Osteoblast (primary cell): ENCODE data around the gene SDR42E2. TPM values are rescaled to one million over a fixed set of nuclear protein-coding genes. Genes with fewer than 3 reads are reported as not detected.

ENCODE experiments used
- DNase-seq: peaks from one replicate; pipeline ENCODE4 v3.0.0; 2011; ENCODE audit warnings: low spot score, mixed read lengths; ENCODE audit not compliant: insufficient read length; ENCODE audit errors: missing footprints
- H2AFZ ChIP-seq: 2 replicates; pipeline ENCODE4 v1.6.0; 2011; ENCODE audit warnings: mild to moderate bottlenecking, low read length
- H3K27ac ChIP-seq: 2 replicates; pipeline ENCODE4 v1.5.1; 2011; ENCODE audit warnings: mild to moderate bottlenecking, low read depth, low read length, moderate library complexity
- H3K27me3 ChIP-seq: 2 replicates; pipeline ENCODE4 v1.6.0; 2012; ENCODE audit warnings: mild to moderate bottlenecking, control low read depth, inconsistent platforms, low read length, moderate library complexity; ENCODE audit not compliant: insufficient read depth
- H3K36me3 ChIP-seq: 2 replicates; pipeline ENCODE4 v1.5.1; 2011; ENCODE audit warnings: mild to moderate bottlenecking, low read length, control low read depth, moderate library complexity; ENCODE audit not compliant: insufficient read depth
- H3K4me1 ChIP-seq: 2 replicates; pipeline ENCODE4 v1.5.1; 2011; ENCODE audit warnings: mild to moderate bottlenecking, low read length, control low read depth, moderate library complexity; ENCODE audit not compliant: insufficient read depth
- H3K4me2 ChIP-seq: 2 replicates; pipeline ENCODE4 v1.6.0; 2011; ENCODE audit warnings: mild to moderate bottlenecking, low read length; ENCODE audit not compliant: insufficient read depth
- H3K4me3 ChIP-seq: fragments of 200-600 bp; sonication (generic); 3 replicates; pipeline ENCODE4 v1.5.1; 2012; ENCODE audit warnings: mild to moderate bottlenecking, low read length, inconsistent platforms; ENCODE audit not compliant: insufficient read depth
- H3K79me2 ChIP-seq: 2 replicates; pipeline ENCODE4 v1.6.0; 2012; ENCODE audit warnings: mild to moderate bottlenecking, low read length, control low read depth, inconsistent platforms; ENCODE audit not compliant: insufficient read depth
- H3K9me3 ChIP-seq: 2 replicates; pipeline ENCODE4 v1.5.1; 2011; ENCODE audit warnings: low read depth, low read length, control low read depth
- H4K20me1 ChIP-seq: 2 replicates; pipeline ENCODE4 v1.6.0; 2012; ENCODE audit warnings: mild to moderate bottlenecking, low read length, control low read depth; ENCODE audit not compliant: insufficient read depth
- total RNA-seq: library from RNA; depleted of rRNA; stranded (reverse); fragments of >200 nt; gene quantifications from 2 replicates; pipeline ENCODE4 v1.2.3, GENCODE V29; 2012
- TF ChIP-seq, protein P1 (sequence below): IDR thresholded peaks from 2 replicates; pipeline ENCODE4 v1.5.1; 2011; ENCODE audit warnings: mild to moderate bottlenecking, low read depth, low read length, moderate library complexity; ENCODE audit errors: extremely low read depth

Gene SDR42E2
- total RNA-seq, 1 donor = not detected

- no peaks in the 10 kb centered on the region for H3K9me3 ChIP-seq
- no peaks in the 10 kb centered on the region for H4K20me1 ChIP-seq
- no peak overlapping the region for H3K4me2 ChIP-seq
- peaks cover 2% of the 10 kb centered on the region for H3K79me2 ChIP-seq
- H3K36me3 ChIP-seq = peaks cover 7% of the 10 kb centered on the region
- TF ChIP-seq, protein P1, sequence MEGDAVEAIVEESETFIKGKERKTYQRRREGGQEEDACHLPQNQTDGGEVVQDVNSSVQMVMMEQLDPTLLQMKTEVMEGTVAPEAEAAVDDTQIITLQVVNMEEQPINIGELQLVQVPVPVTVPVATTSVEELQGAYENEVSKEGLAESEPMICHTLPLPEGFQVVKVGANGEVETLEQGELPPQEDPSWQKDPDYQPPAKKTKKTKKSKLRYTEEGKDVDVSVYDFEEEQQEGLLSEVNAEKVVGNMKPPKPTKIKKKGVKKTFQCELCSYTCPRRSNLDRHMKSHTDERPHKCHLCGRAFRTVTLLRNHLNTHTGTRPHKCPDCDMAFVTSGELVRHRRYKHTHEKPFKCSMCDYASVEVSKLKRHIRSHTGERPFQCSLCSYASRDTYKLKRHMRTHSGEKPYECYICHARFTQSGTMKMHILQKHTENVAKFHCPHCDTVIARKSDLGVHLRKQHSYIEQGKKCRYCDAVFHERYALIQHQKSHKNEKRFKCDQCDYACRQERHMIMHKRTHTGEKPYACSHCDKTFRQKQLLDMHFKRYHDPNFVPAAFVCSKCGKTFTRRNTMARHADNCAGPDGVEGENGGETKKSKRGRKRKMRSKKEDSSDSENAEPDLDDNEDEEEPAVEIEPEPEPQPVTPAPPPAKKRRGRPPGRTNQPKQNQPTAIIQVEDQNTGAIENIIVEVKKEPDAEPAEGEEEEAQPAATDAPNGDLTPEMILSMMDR = no peak
- H3K4me3 ChIP-seq = no peak overlapping the region
- no peak overlapping the region for H3K27ac ChIP-seq
- no peak for DNase-seq
- no peaks in the 10 kb centered on the region for H3K4me1 ChIP-seq
- H2AFZ ChIP-seq = no peak overlapping the region
- no peaks in the 10 kb centered on the region for H3K27me3 ChIP-seq
Measured at GRCh38 chr16:22239131-22239805, 77.0 kb downstream of the SDR42E2 start.

DNA sequence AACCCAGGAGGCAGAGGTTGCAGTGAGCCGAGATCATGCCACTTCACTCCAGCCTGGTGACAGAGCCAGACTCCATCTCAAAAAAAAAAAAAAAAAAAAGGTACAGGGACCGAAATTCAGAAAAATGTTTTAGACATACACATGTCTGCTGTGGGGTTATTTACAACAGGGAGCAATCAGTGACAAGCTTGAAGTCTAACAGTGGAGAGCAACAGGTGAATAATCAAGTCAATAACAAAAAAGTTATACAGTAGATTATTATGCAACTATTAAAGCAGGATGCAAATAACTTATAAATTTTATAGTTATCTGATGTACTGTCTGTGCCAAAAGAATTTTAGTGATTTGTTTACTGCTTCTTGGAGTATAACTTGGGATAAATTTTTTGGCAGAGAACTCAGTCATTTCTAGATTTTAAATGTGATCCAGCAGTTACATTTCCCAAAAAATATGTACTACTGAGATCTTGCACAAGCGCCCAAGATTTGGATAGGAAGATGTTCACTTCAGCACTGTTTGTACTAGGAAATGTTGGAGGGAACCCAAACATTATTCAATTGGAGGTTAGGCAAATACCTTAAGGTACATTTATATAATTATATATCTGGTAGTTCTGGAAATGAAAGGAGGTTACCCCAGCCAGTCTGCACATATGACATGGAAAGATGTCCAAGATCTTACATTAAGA is 77.9 kb downstream of the SDR42E2 start:
- H3K4me1 ChIP-seq = no peaks in the 10 kb centered on the region
- no peak overlapping the region for H2AFZ ChIP-seq
- peaks cover 2% of the 10 kb centered on the region for H3K79me2 ChIP-seq
- H3K9me3 ChIP-seq = no peaks in the 10 kb centered on the region
- H3K36me3 ChIP-seq = peaks cover 7% of the 10 kb centered on the region
- DNase-seq = no peak
- no peak overlapping the region for H3K27ac ChIP-seq
- no peak overlapping the region for H3K4me3 ChIP-seq
- no peak overlapping the region for H3K4me2 ChIP-seq
- H3K27me3 ChIP-seq = no peaks in the 10 kb centered on the region
- no peaks in the 10 kb centered on the region for H4K20me1 ChIP-seq
- TF ChIP-seq, protein P1 = no peak

Other genes starting within 250 kb of the SDR42E2 start
- 157 and 166 TPM in 2 replicates for gene UQCRC2, start 209.1 kb upstream of the SDR42E2 start, total RNA-seq
- gene PDZD9, start 161.4 kb upstream of the SDR42E2 start, total RNA-seq = not detected in 2 replicates
- 15.2 and 15.9 TPM in 2 replicates for gene MOSMO, start 154.4 kb upstream of the SDR42E2 start, total RNA-seq
- under 0.01 and 0.36 TPM in 2 replicates for gene VWA3A, start 70.0 kb upstream of the SDR42E2 start, total RNA-seq
- 34.2 and 41.6 TPM in 2 replicates for gene EEF2K, start 43.8 kb downstream of the SDR42E2 start, total RNA-seq
- 19.2 and 19.4 TPM in 2 replicates for gene POLR3E, start 134.9 kb downstream of the SDR42E2 start, total RNA-seq
- gene CDR2, start 212.1 kb downstream of the SDR42E2 start, total RNA-seq = 49.5 and 52.5 TPM in 2 replicates